Transverse colon (tissue), 4 donors: ENCODE data around the gene THBS4.

Experiments used
- CTCF ChIP-seq, 5 experiments: fragments of 200-600 bp in 3 of 5; fragments of 450-650 bp in 2 of 5; sonication (generic) in 3 of 5; IDR thresholded peaks; 1 replicate in 2 of 5; 2 replicates in 3 of 5; pipeline ENCODE4 v1.5.1; 2016 to 2017; ENCODE audit warnings: antibody characterized with exemption in 5 of 5, inconsistent platforms in 3 of 5, mild to moderate bottlenecking in 2 of 5, moderate library complexity in 1 of 5
- EP300 ChIP-seq: sonication (generic); formaldehyde crosslinking; IDR thresholded peaks from one replicate; pipeline ENCODE4 v1.6.1; 2017; ENCODE audit warnings: antibody characterized with exemption, low read depth
- POLR2AphosphoS5 ChIP-seq, 3 donors: sonication (generic); formaldehyde crosslinking; IDR thresholded peaks; one replicate each; pipeline ENCODE4 v1.6.1; 2016; ENCODE audit warnings: antibody characterized with exemption in 3 of 3

- TF ChIP-seq EP300 (no peak), CTCF (IDR thresholded peaks at IDR 0.05) (peak in 4 of 5 experiments; percentile 56 to 80 (median 72)), POLR2AphosphoS5 (IDR thresholded peaks at IDR 0.05) (no peak)
These were observed 47.6 kb downstream of the THBS4 start for GRCh38 chr5:80082731-80083100.
